Activated naive CD8-positive, alpha-beta T cell treated with anti-CD3 and anti-CD28 coated beads, Interleukin-2, amount 50 U/mL, for 24 hours (primary cell): ENCODE measurements around the gene FAM156A.
"Not testable (repeated sequence)": the region's sequence is repeated elsewhere in the genome, so short reads cannot be mapped to it uniquely, and the experiment has no call there.

Experiments
- ATAC-seq: fragments of 150-1000 bp; cut with Tn5 transposase; one replicate; pipeline ENCODE4 v1.10.0; 2021
- DNase-seq: peaks from one replicate; pipeline ENCODE4 v3.0.0; 2021
- H3K27ac Mint-ChIP-seq: one replicate; pipeline ENCODE4 v1.8.0; 2021; ENCODE audit warnings: mild to moderate bottlenecking, mixed read lengths
- H3K27me3 Mint-ChIP-seq: one replicate; pipeline ENCODE4 v1.8.0; 2021; ENCODE audit warnings: mixed read lengths
- H3K36me3 Mint-ChIP-seq: one replicate; pipeline ENCODE4 v1.8.0; 2021; ENCODE audit warnings: low read depth, mixed read lengths
- H3K4me1 Mint-ChIP-seq: one replicate; pipeline ENCODE4 v1.8.0; 2021; ENCODE audit warnings: mixed read lengths
- H3K4me3 Mint-ChIP-seq: one replicate; pipeline ENCODE4 v1.8.0; 2021; ENCODE audit warnings: mild to moderate bottlenecking, moderate library complexity, mixed read lengths
- H3K9me3 Mint-ChIP-seq: one replicate; pipeline ENCODE4 v1.8.0; 2021; ENCODE audit warnings: mixed read lengths

FAM156A gene, protein sequence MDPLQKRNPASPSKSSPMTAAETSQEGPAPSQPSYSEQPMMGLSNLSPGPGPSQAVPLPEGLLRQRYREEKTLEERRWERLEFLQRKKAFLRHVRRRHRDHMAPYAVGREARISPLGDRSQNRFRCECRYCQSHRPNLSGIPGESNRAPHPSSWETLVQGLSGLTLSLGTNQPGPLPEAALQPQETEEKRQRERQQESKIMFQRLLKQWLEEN

GRCh38 chrX:52958113-52958959, at the start of gene FAM156A:
Gene FAM156A (minus strand): TSS chrX:52958518. CDS start chrX:52948588, 9,930 bp downstream.
- not testable (repeated sequence) for H3K27ac Mint-ChIP-seq, H3K36me3 Mint-ChIP-seq, H3K27me3 Mint-ChIP-seq, DNase-seq, H3K4me1 Mint-ChIP-seq, H3K9me3 Mint-ChIP-seq, H3K4me3 Mint-ChIP-seq
- peak; percentile 86 for ATAC-seq

DNA sequence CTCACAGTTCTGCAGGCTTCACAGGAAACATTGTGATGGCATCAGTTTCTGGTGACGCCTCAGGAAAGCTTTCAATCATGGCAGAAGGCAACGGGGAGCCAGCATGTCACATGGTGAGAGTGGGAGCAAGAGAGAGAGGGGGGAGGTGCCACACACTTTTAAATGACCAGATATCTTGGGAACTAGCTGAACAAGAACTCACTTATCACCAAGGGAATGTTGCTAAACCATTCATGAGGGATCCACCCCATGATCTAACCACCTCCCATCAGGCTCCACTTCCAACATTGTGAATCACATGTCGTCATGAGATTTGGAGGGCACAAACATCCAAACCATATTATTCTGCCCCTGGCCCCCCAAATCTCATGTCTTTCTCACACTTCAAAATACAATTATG, 47.0 kb upstream of the FAM156A start:
- no peaks in the 10 kb centered on the region for H3K9me3 Mint-ChIP-seq
- H3K4me1 Mint-ChIP-seq = peaks cover 21% of the 10 kb centered on the region
- no peak for ATAC-seq
- peaks cover 4% of the 10 kb centered on the region for H3K27me3 Mint-ChIP-seq
- no peak overlapping the region for H3K27ac Mint-ChIP-seq
- H3K4me3 Mint-ChIP-seq = no peak overlapping the region
- no peak for DNase-seq
- no peaks in the 10 kb centered on the region for H3K36me3 Mint-ChIP-seq

DNA sequence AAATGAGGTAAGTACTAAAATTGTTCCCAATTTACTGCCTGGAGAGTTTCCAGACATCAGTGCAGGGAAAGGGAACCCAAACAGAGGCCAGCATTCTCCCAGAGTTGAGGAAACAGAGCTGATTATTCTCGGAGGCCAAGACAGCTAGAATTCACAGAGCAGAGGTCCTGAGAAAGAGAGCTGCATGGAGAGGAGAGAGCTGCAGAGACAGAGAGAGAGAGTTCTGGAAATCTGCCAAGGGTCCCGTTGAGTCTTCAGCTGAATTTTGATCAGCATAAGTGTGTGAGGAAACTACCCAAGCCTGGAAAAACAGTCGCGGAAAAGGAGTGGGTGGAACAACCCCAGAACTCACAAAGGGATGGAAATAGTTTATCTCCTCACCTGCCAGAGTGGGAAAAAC, 46.5 kb upstream of the FAM156A start:
- peaks cover 4% of the 10 kb centered on the region for H3K27me3 Mint-ChIP-seq
- no peak overlapping the region for H3K27ac Mint-ChIP-seq
- H3K4me3 Mint-ChIP-seq = no peak overlapping the region
- no peaks in the 10 kb centered on the region for H3K36me3 Mint-ChIP-seq
- no peak for ATAC-seq
- H3K9me3 Mint-ChIP-seq = no peaks in the 10 kb centered on the region
- peaks cover 21% of the 10 kb centered on the region for H3K4me1 Mint-ChIP-seq
- DNase-seq = no peak

DNA sequence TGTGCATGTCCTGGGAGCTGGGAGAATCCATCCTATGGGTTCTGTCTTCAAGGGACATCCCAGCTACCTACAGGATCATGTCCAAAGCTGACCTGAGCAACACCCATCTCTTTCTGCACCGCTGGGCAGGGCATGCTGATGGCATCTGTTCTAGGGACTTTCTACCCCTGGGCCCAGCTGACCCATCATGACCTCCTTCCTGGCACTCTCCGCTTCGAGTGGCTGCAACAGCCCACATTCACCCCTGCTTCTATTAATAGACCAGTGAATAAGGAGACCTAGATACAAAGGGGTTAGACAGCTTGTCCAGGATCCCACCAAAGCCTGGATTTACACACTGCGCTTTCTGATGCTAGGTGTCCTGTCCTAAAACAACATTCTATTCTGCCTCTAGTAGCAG, 45.7 kb upstream of the FAM156A start:
- no peak overlapping the region for H3K4me3 Mint-ChIP-seq
- no peak for ATAC-seq
- peaks cover 4% of the 10 kb centered on the region for H3K27me3 Mint-ChIP-seq
- peaks cover 21% of the 10 kb centered on the region for H3K4me1 Mint-ChIP-seq
- H3K36me3 Mint-ChIP-seq = no peaks in the 10 kb centered on the region
- DNase-seq = no peak
- no peak overlapping the region for H3K27ac Mint-ChIP-seq
- H3K9me3 Mint-ChIP-seq = no peaks in the 10 kb centered on the region

GRCh38 chrX:53003111-53003510, 44.8 kb upstream of the FAM156A start:
- no peak for DNase-seq
- no peaks in the 10 kb centered on the region for H3K9me3 Mint-ChIP-seq
- peaks cover 21% of the 10 kb centered on the region for H3K4me1 Mint-ChIP-seq
- H3K4me3 Mint-ChIP-seq = no peak overlapping the region
- no peak overlapping the region for H3K27ac Mint-ChIP-seq
- H3K36me3 Mint-ChIP-seq = no peaks in the 10 kb centered on the region
- ATAC-seq = no peak
- H3K27me3 Mint-ChIP-seq = peaks cover 4% of the 10 kb centered on the region

DNA sequence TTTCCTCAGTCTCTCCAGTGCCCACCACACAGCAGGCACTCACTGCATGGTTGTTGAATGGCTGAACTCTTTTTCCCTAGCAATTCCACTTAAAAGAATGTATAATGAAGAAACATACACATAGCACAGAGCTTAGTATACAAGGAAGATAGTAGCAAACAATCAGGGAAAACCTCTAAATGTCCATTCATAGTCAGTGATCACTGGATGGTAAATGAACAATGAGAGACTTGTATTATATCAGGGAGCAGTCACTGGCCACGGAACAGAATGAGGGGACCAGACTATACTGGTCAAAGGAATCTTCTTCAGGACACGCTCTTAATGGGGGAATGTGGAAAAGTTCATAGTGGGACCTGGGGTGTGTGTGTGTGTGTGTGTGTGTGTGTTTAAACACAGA, 43.6 kb upstream of the FAM156A start:
- H3K4me3 Mint-ChIP-seq = no peak overlapping the region
- peaks cover 4% of the 10 kb centered on the region for H3K27me3 Mint-ChIP-seq
- DNase-seq = no peak
- ATAC-seq = no peak
- no peaks in the 10 kb centered on the region for H3K36me3 Mint-ChIP-seq
- H3K4me1 Mint-ChIP-seq = peaks cover 21% of the 10 kb centered on the region
- H3K9me3 Mint-ChIP-seq = no peaks in the 10 kb centered on the region
- no peak overlapping the region for H3K27ac Mint-ChIP-seq

DNA sequence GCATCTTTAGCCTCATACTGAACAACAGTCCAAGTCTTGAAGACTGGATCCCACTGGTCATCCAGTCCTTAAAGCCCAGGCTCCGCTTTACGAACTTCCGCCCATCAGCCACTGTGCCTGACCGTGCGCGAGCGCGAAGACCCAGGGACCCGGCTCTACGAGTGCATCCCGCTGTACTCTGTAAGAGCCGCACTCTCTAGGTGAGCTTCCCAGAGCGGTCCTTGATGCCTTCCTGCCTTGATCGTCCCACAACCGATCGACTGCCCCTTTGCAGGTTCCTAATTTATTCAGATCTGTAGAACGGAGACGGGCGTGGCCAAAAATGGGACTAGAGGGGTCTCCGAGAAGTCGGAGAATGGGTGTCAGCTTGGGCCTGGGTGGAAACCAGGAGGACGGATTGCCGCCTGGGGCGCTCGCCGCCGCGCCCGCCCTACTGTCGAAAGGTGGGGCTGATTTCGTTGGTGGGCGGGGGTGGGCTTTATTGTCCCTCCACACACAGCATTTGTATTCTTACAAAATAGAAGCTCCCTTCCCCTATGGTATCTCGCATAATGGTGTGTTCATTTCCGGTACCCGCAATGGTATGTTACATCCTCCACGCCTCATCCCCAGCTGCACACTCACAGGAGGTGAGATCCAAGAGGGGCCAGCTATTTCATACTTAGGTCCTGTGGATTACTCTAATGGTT, 42.3 kb upstream of the FAM156A start:
- no peak for DNase-seq
- no peak for ATAC-seq
- Mint-ChIP-seq H3K27ac (no peak overlapping the region), H3K4me1 (peaks cover 28% of the 10 kb centered on the region), H3K4me3 (no peak overlapping the region), H3K27me3 (peaks cover 4% of the 10 kb centered on the region), H3K9me3 (no peaks in the 10 kb centered on the region), H3K36me3 (no peaks in the 10 kb centered on the region)

DNA sequence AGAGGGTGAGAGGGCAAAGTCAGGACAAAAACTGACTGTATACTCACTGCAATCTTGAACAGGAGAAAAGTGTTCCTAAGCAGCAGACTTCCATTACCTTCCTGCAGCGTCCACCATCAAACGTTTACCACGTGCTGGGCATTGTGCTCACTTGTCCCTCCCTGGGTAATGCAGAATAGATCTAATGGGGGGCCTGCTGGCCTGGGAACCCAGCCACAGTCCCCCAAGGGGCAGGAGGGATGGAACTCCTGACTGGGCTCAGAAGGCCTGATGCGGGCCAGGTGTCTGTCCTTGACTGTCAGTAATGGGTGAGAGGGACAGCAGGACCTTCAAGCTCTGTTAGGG, 37.6 kb upstream of the FAM156A start:
- Mint-ChIP-seq H3K4me3 (peak overlapping the region; percentile 92), H3K4me1 (peaks cover 22% of the 10 kb centered on the region), H3K27ac (peak overlapping the region; percentile 99), H3K36me3 (no peaks in the 10 kb centered on the region), H3K9me3 (no peaks in the 10 kb centered on the region), H3K27me3 (no peaks in the 10 kb centered on the region)
- ATAC-seq (no peak), DNase-seq (no peak)

DNA sequence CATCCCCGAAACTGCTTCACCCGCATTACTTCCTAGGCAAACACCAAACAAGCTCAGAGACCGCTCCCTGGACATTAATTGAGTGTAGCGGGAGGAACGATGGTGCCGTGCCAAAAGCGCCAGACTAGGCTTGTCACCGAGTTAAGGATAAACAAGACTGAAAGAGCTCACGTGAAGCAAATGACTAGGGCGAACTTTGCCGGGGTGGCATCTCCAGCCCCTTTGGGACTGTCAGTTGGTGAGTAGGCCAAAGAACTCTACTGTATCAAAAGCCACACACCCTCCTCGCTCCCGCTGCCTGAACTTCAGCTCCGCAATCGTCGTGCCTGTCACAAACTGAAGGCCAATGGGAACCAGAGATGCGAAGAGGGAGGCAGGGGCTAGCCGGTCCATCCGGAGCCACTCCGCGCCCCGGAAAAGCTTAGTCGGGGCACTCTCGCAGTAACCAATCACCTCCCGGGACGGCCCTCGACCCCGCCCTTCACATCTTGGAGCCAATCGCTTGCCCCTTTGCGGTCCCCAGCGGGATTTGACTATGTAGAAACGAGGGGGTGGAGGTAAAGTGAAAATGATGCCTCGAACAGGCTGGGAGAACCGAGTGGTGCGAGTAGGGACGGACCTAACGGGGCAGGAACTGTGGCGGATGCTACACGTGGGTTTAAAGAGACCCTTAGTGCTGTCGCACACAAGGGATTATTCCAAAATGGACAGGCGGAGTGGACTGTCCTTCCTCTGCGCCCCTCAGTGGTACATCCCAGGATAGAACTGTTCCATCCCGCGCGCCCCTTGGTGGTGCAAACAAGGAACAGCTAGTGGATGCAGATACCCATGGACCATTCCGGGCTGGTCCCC, 37.0 kb upstream of the FAM156A start:
- Mint-ChIP-seq H3K9me3 (no peaks in the 10 kb centered on the region), H3K4me1 (peaks cover 26% of the 10 kb centered on the region), H3K27me3 (no peaks in the 10 kb centered on the region), H3K27ac (peak overlapping the region; percentile 99), H3K36me3 (no peaks in the 10 kb centered on the region), H3K4me3 (peak overlapping the region; percentile 92)
- ATAC-seq = peak; percentile 97
- DNase-seq = peak; percentile 85

DNA sequence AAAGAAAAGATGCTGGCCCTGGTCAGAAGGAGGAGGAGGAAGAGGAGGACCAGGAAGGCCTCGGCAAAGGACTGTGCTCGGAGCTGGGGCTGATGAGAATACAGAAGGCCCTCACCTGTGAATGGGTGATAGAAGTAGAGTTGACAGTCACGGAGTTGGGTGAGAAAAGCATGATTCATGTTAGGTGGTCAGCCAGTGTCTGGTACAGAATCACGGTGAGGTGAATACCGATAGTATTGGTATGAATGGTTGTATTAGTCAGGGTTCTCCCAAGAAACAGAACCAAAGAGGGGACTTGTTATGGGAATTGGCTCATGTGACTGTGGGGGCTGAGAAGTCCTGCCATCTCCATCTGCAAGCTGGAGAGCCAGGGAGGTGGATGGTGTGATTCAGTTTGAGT, 32.5 kb upstream of the FAM156A start:
- Mint-ChIP-seq H3K4me1 (peaks cover 31% of the 10 kb centered on the region), H3K4me3 (no peak overlapping the region)

GRCh38 chrX:52990011-52990631, 31.8 kb upstream of the FAM156A start:
- H3K4me1 Mint-ChIP-seq = peaks cover 30% of the 10 kb centered on the region
- H3K27me3 Mint-ChIP-seq, H3K4me3 Mint-ChIP-seq, H3K36me3 Mint-ChIP-seq, H3K9me3 Mint-ChIP-seq: not testable (repeated sequence)
- ATAC-seq = peak; percentile 75
- H3K27ac Mint-ChIP-seq = peak overlapping the region; percentile 74
- peak; percentile 62 for DNase-seq

More for the DNA sequence above, 32.5 kb upstream of the FAM156A start:
- Mint-ChIP-seq H3K9me3 (no peaks in the 10 kb centered on the region), H3K27me3 (no peaks in the 10 kb centered on the region), H3K36me3 (no peaks in the 10 kb centered on the region), H3K27ac (peak overlapping the region; percentile 52)
- DNase-seq (no peak), ATAC-seq (no peak)

DNA sequence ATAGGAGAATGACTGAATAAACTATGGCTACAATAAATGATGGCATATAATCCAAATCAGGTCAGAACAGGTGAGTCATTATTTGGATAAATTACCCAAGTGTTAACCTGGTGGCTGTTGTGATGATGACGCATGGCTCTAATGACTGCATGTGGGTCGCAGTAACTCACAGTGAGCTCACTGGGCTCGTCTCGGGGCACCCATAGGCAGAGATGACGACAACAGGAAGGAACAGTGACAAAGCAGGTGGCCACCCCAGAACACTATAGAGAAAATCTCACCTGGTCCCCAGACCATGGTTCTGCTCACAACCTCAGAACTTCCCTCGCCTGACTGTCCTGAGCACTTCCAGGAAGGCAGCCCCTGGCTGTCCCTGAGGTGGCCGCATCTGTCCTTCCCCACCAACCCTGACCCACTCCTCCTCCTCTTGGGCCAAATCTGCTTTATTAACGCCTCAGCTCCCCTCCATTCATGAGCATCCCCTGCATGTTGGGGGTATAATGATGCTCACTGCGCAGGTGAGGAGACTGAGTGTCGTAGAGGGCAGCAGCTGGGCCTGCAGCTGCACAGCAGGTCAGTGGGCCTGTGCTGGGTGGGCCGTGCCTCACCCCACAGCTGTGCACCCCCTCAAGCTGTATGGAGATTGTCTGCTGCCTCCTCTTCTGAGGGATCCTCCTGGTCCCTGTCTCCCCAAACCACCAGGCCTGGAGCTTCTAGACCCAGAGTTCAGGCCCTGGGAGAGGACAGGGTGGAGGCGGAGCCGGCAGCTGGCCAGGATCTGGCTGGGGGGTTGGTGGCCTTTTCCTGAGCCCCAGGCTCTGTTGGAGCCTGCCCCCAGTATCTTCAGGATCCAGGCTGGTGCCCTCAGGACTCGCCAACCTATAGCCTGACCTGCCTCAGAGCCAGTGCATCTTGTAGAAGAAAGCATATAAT, 30.9 kb upstream of the FAM156A start:
- Mint-ChIP-seq H3K36me3 (no peaks in the 10 kb centered on the region), H3K9me3 (no peaks in the 10 kb centered on the region), H3K27me3 (no peaks in the 10 kb centered on the region), H3K4me1 (peaks cover 27% of the 10 kb centered on the region), H3K4me3 (no peak overlapping the region), H3K27ac (no peak overlapping the region)
- no peak for DNase-seq
- ATAC-seq = peak; percentile 22

DNA sequence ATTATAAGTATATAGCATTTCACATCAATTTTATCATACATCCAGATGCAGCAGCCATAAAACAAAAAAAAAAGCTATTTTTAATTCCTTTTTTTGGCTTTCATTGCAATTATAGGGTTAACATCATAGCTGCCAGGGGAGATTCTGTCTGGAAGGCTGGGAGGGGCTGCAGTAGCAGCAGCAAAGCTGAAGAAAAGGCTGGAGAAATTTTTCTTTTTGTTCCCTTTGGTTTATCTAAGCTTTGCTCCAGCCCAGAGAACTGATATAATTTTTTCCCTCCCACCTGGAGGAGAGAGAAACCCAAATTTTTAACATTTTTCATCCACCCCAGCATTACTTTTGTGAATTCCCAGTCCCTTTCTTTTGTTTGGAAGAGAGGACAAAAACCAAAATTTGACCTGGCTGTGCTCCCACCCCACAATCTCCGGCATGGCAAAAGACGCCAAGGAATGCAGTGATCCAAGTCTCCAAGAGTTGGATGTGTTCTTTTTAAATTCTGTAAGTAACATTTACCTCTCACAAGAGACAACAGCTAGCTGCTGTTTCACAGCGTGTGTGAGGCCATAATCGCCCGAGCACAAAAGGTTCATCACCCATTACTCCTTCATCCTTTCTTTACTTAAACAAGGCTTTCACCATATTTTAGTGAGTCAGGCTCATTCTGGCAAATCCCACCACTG, 25.1 kb upstream of the FAM156A start:
- no peak for ATAC-seq
- H3K4me3 Mint-ChIP-seq = no peak overlapping the region
- no peak overlapping the region for H3K27ac Mint-ChIP-seq
- no peaks in the 10 kb centered on the region for H3K27me3 Mint-ChIP-seq
- H3K36me3 Mint-ChIP-seq = no peaks in the 10 kb centered on the region
- H3K9me3 Mint-ChIP-seq = no peaks in the 10 kb centered on the region
- no peak for DNase-seq
- peaks cover 7% of the 10 kb centered on the region for H3K4me1 Mint-ChIP-seq
